C4-2B (cell line): ENCODE measurements around the gene ADAP1.

Source experiments
- ZFX ChIP-seq: fragments of 450-650 bp; IDR thresholded peaks from 2 replicates; pipeline ENCODE4 v1.6.1; 2017
- TF ChIP-seq, protein P1 (sequence below): fragments of 450-650 bp; conservative IDR thresholded peaks from 2 replicates; pipeline ENCODE4 v1.5.1; 2017; ENCODE audit warnings: mild to moderate bottlenecking

- TF ChIP-seq, protein P1, sequence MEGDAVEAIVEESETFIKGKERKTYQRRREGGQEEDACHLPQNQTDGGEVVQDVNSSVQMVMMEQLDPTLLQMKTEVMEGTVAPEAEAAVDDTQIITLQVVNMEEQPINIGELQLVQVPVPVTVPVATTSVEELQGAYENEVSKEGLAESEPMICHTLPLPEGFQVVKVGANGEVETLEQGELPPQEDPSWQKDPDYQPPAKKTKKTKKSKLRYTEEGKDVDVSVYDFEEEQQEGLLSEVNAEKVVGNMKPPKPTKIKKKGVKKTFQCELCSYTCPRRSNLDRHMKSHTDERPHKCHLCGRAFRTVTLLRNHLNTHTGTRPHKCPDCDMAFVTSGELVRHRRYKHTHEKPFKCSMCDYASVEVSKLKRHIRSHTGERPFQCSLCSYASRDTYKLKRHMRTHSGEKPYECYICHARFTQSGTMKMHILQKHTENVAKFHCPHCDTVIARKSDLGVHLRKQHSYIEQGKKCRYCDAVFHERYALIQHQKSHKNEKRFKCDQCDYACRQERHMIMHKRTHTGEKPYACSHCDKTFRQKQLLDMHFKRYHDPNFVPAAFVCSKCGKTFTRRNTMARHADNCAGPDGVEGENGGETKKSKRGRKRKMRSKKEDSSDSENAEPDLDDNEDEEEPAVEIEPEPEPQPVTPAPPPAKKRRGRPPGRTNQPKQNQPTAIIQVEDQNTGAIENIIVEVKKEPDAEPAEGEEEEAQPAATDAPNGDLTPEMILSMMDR, result no peak
- no peak for TF ChIP-seq ZFX
Observed at GRCh38 chr7:952548-953441, 1.7 kb downstream of the ADAP1 start.
